Upper lobe of left lung (tissue), 6 donors: ENCODE measurements around the gene SLC12A6. TPM values are rescaled to one million over a fixed set of nuclear protein-coding genes. Genes with fewer than 3 reads are reported as not detected.

Experiments used
- ATAC-seq, 2 donors: fragments of 200-7000 bp; cut with Tn5 transposase; one replicate each; pipeline ENCODE4 v1.9.1; 2022; ENCODE audit warnings: mild to moderate bottlenecking in 2 of 2, moderate library complexity in 2 of 2; ENCODE audit not compliant: low FRiP score in 2 of 2
- DNase-seq, 2 donors: peaks; one replicate each; pipeline ENCODE4 v3.0.0-alpha.2; 2019 to 2020
- H3K27ac ChIP-seq, 4 donors: fragments of 200-600 bp; sonication (generic); one replicate each; pipeline ENCODE4 v1.5.1; 2016 to 2019
- H3K27me3 ChIP-seq, 4 donors: fragments of 200-600 bp; sonication (generic); one replicate each; pipeline ENCODE4 v1.5.1; 2017 to 2019
- H3K36me3 ChIP-seq, 4 donors: fragments of 200-600 bp; sonication (generic); one replicate each; pipeline ENCODE4 v1.5.1; 2016 to 2019
- H3K4me1 ChIP-seq, 4 donors: fragments of 200-600 bp; sonication (generic); one replicate each; pipeline ENCODE4 v1.5.1; 2018 to 2019
- H3K4me3 ChIP-seq, 4 donors: fragments of 200-600 bp; sonication (generic); one replicate each; pipeline ENCODE4 v1.5.1; 2017 to 2019; ENCODE audit warnings: mild to moderate bottlenecking in 2 of 4, moderate library complexity in 1 of 4
- H3K9me3 ChIP-seq, 4 donors: fragments of 200-600 bp; sonication (generic); one replicate each; pipeline ENCODE4 v1.5.1; 2018 to 2019
- EP300 ChIP-seq, 4 donors: sonication (generic); formaldehyde crosslinking; IDR thresholded peaks; one replicate each; pipeline ENCODE4 v1.5.1; 2017; ENCODE audit warnings: antibody characterized with exemption in 4 of 4, control low read depth in 2 of 4
- POLR2A ChIP-seq, 4 donors: fragments of 450-650 bp; IDR thresholded peaks; one replicate each; pipeline ENCODE4 v1.5.1; 2016 to 2017; ENCODE audit warnings: antibody characterized with exemption in 4 of 4, mild to moderate bottlenecking in 2 of 4
- POLR2AphosphoS5 ChIP-seq, 2 donors: sonication (generic); formaldehyde crosslinking; IDR thresholded peaks; one replicate each; pipeline ENCODE4 v1.5.1; 2017; ENCODE audit warnings: antibody characterized with exemption in 2 of 2
- WGBS, 2 donors: methylation state at CpG; one replicate each; pipeline ENCODE4 v1.1.5; 2017 to 2018; 5-methylcytosine and 5-hydroxymethylcytosine counted together
- total RNA-seq, 6 donors: library from RNA; depleted of rRNA in 4 of 6; stranded (reverse); fragments of >200 nt in 4 of 6; gene quantifications; one replicate each; pipeline versions ENCODE4 v1.1.0 to v1.2.1, GENCODE V29; 2016 to 2021
- TF ChIP-seq, protein P1 (sequence below), 6 experiments: fragments of 450-650 bp in 4 of 6; fragments of 200-600 bp in 2 of 6; sonication (generic) in 2 of 6; IDR thresholded peaks; one replicate each; pipeline ENCODE4 v1.5.1; 2016 to 2019; ENCODE audit warnings: antibody characterized with exemption in 6 of 6
- donor health status: DM: no; HTN: no; CAD: no; lungs with moderate emphysema.
- donor health status: DM: no; HTN: yes; CAD: no; lungs with severe emphysema.

SLC12A6 gene
- total RNA-seq, 6 donors from 2014 or later = 35.3 to 68.1 (median 50.4) TPM

DNA sequence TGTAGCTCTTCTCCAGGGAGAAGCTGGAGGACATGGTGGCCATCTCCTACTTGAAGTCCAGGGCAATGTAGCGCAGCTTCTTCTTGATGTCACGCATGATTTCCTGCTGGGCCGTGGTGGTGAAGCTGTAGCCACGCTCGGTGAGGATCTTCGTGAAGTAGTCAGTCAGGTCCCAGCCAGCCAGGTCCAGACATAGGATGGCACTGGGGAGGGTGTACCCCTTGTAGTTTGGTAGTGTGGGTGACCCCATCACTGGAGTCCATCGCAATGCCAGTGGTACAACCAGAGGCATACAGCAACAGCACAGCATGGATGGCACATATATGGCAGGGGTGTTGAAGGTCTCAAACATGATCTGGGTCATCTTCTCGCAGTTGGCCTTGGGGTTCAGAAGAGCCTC is 36.4 kb upstream of the SLC12A6 start:
- H3K9me3 ChIP-seq = no peaks in the 10 kb centered on the region
- DNase-seq (no peak), ATAC-seq (peak in 1 of 2 donors; percentile 53)
- no peaks in the 10 kb centered on the region for H3K4me1 ChIP-seq
- H3K4me3 ChIP-seq = no peak overlapping the region
- H3K27me3 ChIP-seq = no peaks in the 10 kb centered on the region
- no peak overlapping the region for H3K27ac ChIP-seq
- TF ChIP-seq EP300 (IDR thresholded peaks at IDR 0.05) = no peak
- no peak for TF ChIP-seq POLR2AphosphoS5 (IDR thresholded peaks at IDR 0.05)
- TF ChIP-seq, protein P1, sequence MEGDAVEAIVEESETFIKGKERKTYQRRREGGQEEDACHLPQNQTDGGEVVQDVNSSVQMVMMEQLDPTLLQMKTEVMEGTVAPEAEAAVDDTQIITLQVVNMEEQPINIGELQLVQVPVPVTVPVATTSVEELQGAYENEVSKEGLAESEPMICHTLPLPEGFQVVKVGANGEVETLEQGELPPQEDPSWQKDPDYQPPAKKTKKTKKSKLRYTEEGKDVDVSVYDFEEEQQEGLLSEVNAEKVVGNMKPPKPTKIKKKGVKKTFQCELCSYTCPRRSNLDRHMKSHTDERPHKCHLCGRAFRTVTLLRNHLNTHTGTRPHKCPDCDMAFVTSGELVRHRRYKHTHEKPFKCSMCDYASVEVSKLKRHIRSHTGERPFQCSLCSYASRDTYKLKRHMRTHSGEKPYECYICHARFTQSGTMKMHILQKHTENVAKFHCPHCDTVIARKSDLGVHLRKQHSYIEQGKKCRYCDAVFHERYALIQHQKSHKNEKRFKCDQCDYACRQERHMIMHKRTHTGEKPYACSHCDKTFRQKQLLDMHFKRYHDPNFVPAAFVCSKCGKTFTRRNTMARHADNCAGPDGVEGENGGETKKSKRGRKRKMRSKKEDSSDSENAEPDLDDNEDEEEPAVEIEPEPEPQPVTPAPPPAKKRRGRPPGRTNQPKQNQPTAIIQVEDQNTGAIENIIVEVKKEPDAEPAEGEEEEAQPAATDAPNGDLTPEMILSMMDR (IDR thresholded peaks at IDR 0.05) = no peak
- no peaks in the 10 kb centered on the region for H3K36me3 ChIP-seq
- WGBS, 2 donors = 92% methylated on average over 6 to 8 of the region's 8 CpGs

DNA sequence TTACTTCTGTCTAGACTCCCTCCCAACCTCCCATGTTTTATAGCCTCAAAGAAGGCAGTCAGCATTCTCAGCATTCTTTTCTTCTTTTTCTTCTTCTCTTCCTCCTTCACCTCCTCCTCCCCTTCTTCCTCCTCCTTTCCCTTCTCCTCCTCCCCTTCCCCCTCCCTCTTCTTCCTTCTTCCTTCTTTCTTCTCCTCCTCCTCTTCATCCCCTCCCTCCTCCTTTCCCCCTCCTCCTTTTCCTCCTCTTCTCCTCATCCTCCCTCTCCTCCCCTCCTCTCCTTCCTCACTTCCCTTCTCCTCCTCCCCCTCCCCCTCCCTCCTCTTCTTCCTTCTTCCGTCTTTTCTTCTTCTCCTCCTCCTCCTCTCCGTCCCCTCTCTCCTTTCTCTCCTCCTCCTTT is 33.1 kb upstream of the SLC12A6 start:
- Histone ChIP-seq H3K27me3 (no peaks in the 10 kb centered on the region), H3K9me3 (no peaks in the 10 kb centered on the region), H3K4me3 (no peak overlapping the region), H3K36me3 (no peaks in the 10 kb centered on the region), H3K4me1 (peaks cover 11 to 16% (median 15%) of the 10 kb centered on the region in 4 donors), H3K27ac (no peak overlapping the region)
- no peak for TF ChIP-seq EP300 (IDR thresholded peaks at IDR 0.05)
- TF ChIP-seq, protein P1 (IDR thresholded peaks at IDR 0.05) = no peak
- no peak for TF ChIP-seq POLR2A (IDR thresholded peaks at IDR 0.05)
- TF ChIP-seq POLR2AphosphoS5 (IDR thresholded peaks at IDR 0.05) = no peak
- DNase-seq = no peak
- 23 to 33% methylated on average over 2 of the region's 2 CpGs for WGBS, 2 donors
- ATAC-seq = no peak

- no peak for TF ChIP-seq EP300 (IDR thresholded peaks at IDR 0.05)
- no peak for TF ChIP-seq POLR2AphosphoS5 (IDR thresholded peaks at IDR 0.05)
- TF ChIP-seq POLR2A (IDR thresholded peaks at IDR 0.05) = no peak
- TF ChIP-seq, protein P1 (IDR thresholded peaks at IDR 0.05) = no peak
- WGBS, 2 donors = 67 to 82% methylated on average over 2 of the region's 2 CpGs
Observed at GRCh38 chr15:34370129-34370528, 32.5 kb upstream of the SLC12A6 start.

DNA sequence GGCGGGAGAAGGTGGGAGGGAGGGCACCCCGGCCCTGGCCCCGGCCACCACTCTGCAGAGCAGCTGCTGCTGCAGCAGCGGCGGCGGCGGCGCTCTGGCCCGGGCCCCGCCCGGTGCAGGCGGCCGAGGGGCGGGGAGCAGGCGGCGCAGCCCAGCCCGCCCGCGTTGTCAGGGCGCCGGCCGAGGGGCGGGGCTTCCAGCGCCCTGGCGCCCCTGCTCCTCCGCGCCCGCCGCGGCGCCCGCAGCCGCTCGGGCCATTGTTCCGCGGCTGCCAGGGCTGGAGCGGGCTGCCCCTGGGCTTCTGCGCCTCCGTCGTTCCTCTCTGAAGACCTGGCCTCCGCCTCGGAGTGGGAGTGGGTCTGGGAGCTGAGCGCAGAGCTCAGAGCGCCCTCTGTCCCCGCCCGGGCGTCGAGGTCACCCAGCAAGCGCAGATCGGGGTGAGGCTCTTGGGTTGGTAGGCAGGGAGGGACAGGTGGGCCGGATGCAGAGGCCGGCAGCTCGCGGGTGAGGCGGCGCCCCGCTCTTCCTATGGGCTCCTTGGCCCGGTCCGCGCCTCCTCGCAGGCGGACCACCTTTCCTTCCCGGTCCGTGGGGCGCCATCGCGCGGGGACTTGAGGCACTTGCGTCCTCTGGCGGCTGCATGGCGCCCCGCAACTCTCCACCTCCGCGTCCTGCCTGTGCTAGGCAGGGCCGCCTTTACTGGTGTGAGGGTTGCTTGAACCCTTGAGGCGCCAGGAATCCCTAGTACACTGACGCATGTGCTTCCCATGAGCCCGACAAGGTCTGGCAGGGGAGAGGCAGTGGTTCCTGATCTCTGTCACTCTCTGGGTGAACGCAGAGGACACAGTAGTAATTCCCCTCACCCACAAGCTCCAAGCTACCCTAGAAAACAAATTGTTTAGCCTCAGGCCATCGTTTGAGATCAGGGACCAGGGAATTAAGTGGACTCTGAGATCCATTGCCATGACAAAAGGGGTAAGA is 29.8 kb upstream of the SLC12A6 start, which contains the start of gene LPCAT4:
Gene LPCAT4, minus strand, starts transcription at position 96 of the 981 bp plus-strand sequence. CDS start 96 bp downstream, outside the sequence.
- peak in 1 of 2 donors; percentile 51 for TF ChIP-seq POLR2AphosphoS5 (IDR thresholded peaks at IDR 0.05)
- TF ChIP-seq EP300 (IDR thresholded peaks at IDR 0.05) = no peak
- TF ChIP-seq POLR2A (IDR thresholded peaks at IDR 0.05) = peak in 3 of 4 donors; percentile 27 to 80 (median 79)
- TF ChIP-seq, protein P1 (IDR thresholded peaks at IDR 0.05) = peak; percentile 94 to 98 (median 98)
- DNase-seq (peak; percentile 95 to 97), ATAC-seq (peak; percentile 92 to 98)
- Histone ChIP-seq H3K4me3 (peak within 1 kb of the TSS; percentile 85 to 100 (median 92)), H3K4me1 (peaks cover 15 to 19% (median 16%) of the 10 kb centered on the region in 4 donors), H3K27me3 (no peaks in the 10 kb centered on the region), H3K36me3 (peaks cover 0 to 3% (median 0%) of the 10 kb centered on the region in 4 donors), H3K9me3 (no peaks in the 10 kb centered on the region), H3K27ac (peak within 1 kb of the TSS; percentile 95 to 99 (median 96))
- WGBS, 2 donors = 0% methylated on average over 7 to 30 of the region's 80 CpGs

More at GRCh38 chr15:34370129-34370528, 32.5 kb upstream of the SLC12A6 start:
- Histone ChIP-seq H3K27ac (no peak overlapping the region), H3K36me3 (no peaks in the 10 kb centered on the region), H3K9me3 (no peaks in the 10 kb centered on the region), H3K27me3 (no peaks in the 10 kb centered on the region), H3K4me1 (peaks cover 15 to 19% (median 16%) of the 10 kb centered on the region in 4 donors), H3K4me3 (no peak overlapping the region)
- DNase-seq (no peak), ATAC-seq (no peak)
